ENCODE results near the gene CD109.

Gene CD109

DNA sequence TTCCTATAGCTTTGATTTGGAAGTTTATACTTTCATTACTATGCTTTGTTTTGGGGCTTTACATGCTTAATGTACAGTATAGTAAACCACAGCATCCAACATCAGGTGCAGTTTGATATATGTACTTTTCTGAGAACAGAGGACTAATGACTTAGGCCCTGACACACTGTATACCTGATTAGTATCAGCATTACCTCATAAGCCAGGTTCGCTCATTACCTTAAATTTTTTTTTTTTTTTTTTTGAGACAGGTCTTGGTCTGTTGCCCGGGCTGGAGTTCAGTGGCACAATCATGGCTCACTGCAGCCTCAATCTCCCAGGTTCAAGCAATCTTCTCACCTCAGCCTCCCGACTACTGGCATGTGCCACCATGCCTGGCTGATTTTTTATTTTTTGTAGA lies 28.4 kb downstream of the CD109 start:
- in situ Hi-C loops (cut with MboI; ENCODE audit: low sequenced_read_pairs): no loop called here

- in situ Hi-C loops (cut with MboI; ENCODE audit: low sequenced_read_pairs): loop anchor here (25.0 kb wide), 1 partner anchor 1487 kb away; the partner anchor contains the start of gene COL12A1
Observed at GRCh38 chr6:73725192-73725591, 29.2 kb downstream of the CD109 start.

GRCh38 chr6:73727114-73727513 lies 31.1 kb downstream of the CD109 start:
- in situ Hi-C loops (cut with MboI; ENCODE audit: low sequenced_read_pairs): loop anchor here (25.0 kb wide), 1 partner anchor 1485 kb away; the partner anchor contains the start of gene COL12A1

GRCh38 chr6:73728548-73729205 lies 32.7 kb downstream of the CD109 start:
- in situ Hi-C loops (cut with MboI; ENCODE audit: low sequenced_read_pairs): loop anchor here (25.0 kb wide), 1 partner anchor 1484 kb away; the partner anchor contains the start of gene COL12A1

DNA sequence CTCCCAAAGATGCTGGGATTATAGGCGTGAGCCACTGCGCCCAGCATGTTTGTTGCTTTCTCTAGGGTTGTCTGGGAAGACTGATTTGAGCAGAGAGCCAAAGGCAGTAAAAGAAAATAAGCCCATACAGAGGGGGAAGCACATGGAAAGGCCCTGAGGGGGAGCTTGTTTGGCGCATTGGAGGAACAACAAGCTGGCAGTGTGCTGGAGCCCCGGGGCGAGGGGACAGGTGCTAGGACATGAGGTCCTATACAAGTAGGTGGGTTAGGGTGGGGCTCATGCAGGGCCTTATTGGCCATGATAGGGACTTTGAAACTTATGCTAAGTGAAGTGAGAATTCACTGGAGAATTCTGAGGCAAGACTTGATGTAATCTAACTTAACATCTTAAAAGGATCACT lies 35.3 kb downstream of the CD109 start:
- in situ Hi-C loops (cut with MboI; ENCODE audit: low sequenced_read_pairs): loop anchor here (25.0 kb wide), 1 partner anchor 1481 kb away; the partner anchor contains the start of gene COL12A1

DNA sequence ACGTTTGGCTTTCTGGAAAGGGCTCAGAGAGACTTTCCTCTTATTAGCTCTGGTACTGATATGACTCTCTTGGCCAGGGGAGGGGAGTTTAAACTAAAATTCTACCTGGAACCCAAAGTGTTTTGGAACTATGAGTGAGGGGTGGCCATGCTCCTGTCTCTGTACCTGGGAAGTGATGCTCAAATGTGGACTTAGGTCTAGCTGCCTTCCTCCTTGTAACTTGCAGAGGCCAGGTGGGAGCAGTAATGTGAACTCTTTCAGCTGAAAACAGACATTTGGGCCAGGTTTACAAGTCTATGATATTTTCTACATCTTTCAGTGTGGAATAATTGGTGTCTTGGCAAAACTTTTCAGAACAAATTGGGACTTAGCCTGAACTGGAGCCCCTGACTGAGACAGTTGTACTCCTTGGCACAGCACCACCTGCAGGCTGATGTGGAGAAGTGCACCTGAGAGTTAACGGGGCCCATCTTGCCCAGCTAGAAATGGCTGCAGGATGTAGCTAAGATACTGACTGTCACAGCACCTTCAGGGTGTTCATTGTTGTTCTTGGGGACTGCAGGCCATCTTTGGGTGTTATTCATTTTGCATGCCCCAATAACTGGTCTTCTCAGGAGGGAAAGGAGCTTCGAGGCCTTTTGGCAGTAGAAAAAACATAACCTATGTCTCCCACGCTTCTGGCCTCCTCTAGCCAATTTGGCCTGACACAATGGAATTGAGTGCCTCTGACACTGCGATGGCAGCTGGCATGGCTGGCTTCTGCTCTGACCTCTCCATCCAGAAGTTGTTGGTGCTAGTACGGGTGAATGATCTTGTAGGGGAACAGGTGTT lies 37.1 kb downstream of the CD109 start:
- in situ Hi-C loops (cut with MboI; ENCODE audit: low sequenced_read_pairs): loop anchor here (25.0 kb wide), 1 partner anchor 1479 kb away; the partner anchor contains the start of gene COL12A1

GRCh38 chr6:73733791-73734190 lies 37.8 kb downstream of the CD109 start:
- in situ Hi-C loops (cut with MboI; ENCODE audit: low sequenced_read_pairs): loop anchor here (25.0 kb wide), 1 partner anchor 1479 kb away; the partner anchor contains the start of gene COL12A1

DNA sequence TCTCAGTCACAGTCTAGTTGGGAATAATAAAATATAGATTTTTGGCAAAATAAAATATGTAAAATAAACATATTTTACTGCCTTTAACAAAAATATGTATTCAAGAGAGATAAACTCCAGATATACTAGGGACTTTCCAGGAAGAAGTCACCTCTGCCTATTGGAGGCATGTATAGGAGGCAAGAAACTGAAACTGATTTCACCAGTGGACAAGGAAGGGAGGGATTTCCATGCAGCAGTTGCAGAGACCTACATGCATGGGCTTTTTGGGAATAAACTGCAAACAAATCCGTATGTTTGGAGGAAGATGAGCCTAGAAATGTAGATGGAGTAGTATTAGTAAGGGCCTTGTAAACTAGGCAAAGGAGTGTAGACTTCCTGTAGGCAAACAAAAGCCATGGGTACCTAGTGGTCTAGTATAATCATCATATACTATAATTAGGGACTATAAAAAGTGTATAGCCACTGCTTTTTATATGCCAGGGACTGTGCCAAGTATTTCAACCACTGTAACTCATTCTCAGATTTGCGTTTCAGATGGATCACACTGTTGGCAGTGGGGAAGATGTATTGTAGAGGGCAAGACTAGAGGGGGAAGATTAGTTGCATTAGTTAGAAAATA lies 38.9 kb downstream of the CD109 start:
- in situ Hi-C loops (cut with MboI; ENCODE audit: low sequenced_read_pairs): loop anchor here (25.0 kb wide), 1 partner anchor 1477 kb away; the partner anchor contains the start of gene COL12A1

GRCh38 chr6:73738367-73739028 lies 42.5 kb downstream of the CD109 start:
- in situ Hi-C loops (cut with MboI; ENCODE audit: low sequenced_read_pairs): loop anchor here (25.0 kb wide), 1 partner anchor 1474 kb away; the partner anchor contains the start of gene COL12A1

- in situ Hi-C loops (cut with MboI; ENCODE audit: low sequenced_read_pairs): loop anchor here (25.0 kb wide), 1 partner anchor 1473 kb away; the partner anchor contains the start of gene COL12A1
Observed at GRCh38 chr6:73739096-73739495, 43.1 kb downstream of the CD109 start.

- in situ Hi-C loops (cut with MboI; ENCODE audit: low sequenced_read_pairs): loop anchor here (25.0 kb wide), 1 partner anchor 1470 kb away; the partner anchor contains the start of gene COL12A1
Observed at GRCh38 chr6:73742433-73742832, 46.4 kb downstream of the CD109 start.

- in situ Hi-C loops (cut with MboI; ENCODE audit: low sequenced_read_pairs): loop anchor here (25.0 kb wide), 1 partner anchor 1469 kb away; the partner anchor contains the start of gene COL12A1
Observed at GRCh38 chr6:73743081-73743480, 47.1 kb downstream of the CD109 start.

- in situ Hi-C loops (cut with MboI; ENCODE audit: low sequenced_read_pairs): loop anchor here (25.0 kb wide), 1 partner anchor 1469 kb away; the partner anchor contains the start of gene COL12A1
Observed at GRCh38 chr6:73743556-73743955, 47.6 kb downstream of the CD109 start.

- in situ Hi-C loops (cut with MboI; ENCODE audit: low sequenced_read_pairs): loop anchor here (25.0 kb wide), 1 partner anchor 1466 kb away; the partner anchor contains the start of gene COL12A1
Observed at GRCh38 chr6:73746787-73747186, 50.8 kb downstream of the CD109 start.

DNA sequence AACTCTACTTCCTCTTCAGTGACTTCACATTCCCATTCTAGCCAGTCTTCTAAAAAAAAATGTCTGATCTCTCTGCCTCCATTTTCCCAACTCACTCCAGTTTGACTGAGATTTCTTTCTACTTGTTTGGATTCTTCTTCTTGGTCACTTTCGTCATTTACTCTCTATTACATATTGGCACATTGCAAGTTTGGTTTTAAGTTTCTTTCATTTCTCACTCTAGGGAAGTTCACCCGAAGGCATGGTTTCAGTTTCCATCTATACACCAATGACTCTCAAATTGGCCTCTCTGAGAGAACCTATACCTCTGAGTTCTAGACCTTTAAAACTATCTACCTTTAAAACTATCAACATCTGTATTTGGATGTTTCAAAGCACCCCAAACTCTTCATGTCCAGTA lies 51.3 kb downstream of the CD109 start:
- in situ Hi-C loops (cut with MboI; ENCODE audit: low sequenced_read_pairs): loop anchor here (25.0 kb wide), 1 partner anchor 1465 kb away; the partner anchor contains the start of gene COL12A1

GRCh38 chr6:73752943-73753342 lies 56.9 kb downstream of the CD109 start:
- in situ Hi-C loops (cut with MboI; ENCODE audit: low sequenced_read_pairs): no loop called here

DNA sequence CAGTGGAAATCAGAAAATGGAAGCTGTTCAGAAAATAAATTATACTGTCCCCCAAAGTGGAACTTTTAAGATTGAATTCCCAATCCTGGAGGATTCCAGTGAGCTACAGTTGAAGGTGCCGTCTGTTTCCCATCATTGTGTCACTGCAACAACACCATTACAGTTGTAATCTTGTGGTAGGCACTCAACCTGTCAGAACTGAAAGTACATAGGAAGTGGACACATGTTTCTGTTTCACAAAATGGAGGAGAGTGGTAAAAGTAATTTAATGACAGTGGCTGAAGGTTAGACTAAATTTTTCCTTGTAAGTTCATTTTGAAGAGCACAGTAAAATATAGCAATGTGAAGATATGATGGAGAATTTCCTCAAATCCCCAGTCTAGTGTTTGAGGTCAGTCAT lies 70.0 kb downstream of the CD109 start:
- in situ Hi-C loops (cut with MboI; ENCODE audit: low sequenced_read_pairs): no loop called here

GRCh38 chr6:73768558-73768957 lies 72.6 kb downstream of the CD109 start:
- in situ Hi-C loops (cut with MboI; ENCODE audit: low sequenced_read_pairs): no loop called here

DNA sequence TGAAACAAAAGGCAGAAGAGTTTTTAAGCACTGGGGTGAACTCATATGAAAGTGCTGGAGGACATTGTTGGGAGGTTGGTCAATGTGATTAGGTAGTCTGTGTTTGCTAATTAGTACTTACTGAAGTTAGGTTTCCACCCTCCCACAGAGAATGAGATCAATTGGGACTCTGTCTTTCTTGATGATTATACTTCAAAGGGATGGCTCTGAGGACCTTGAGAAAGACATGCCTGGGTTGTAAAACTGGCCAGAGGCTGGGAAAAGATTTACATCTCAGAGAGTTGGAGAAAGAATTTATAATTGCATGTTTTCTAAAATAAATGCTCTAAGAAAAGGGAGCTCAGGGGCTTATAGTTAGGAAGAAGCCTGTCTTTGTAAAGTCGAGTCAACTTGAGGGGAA lies 74.0 kb downstream of the CD109 start:
- in situ Hi-C loops (cut with MboI; ENCODE audit: low sequenced_read_pairs): no loop called here

DNA sequence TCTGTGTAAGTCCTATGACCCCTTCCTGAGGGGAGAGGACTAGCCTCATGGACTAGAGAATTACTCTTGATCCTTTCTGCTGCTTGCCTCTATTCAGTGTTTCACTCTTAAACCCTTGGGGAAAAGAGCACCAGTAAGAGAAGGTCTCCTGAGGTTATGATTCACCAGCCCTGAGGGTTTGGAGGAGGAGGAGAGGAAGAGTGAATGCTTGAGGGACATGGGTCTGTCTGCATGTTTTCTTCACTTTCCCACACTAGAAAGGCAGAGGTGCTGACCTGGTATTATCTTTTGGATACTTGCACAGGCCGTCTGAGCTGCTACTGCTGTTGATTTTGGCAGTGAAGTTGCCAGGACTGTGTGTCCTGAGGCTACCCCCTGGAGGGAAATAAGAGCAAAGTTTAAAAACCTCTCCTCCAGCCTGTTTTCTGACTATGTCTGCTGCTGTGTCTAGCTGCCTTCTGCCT lies 78.3 kb downstream of the CD109 start:
- in situ Hi-C loops (cut with MboI; ENCODE audit: low sequenced_read_pairs): no loop called here

Data from HL-60/S4 treated with retinoic acid at 250 ng/mL for 4 days and 3 days (cell line).